NCI-H1694 (cell line): ENCODE results near the gene MED13L.
"Not testable (repeated sequence)": the region's sequence is repeated elsewhere in the genome, so short reads cannot be mapped to it uniquely, and the experiment has no call there.

Source experiments
- DNase-seq: peaks from one replicate; lab custom pipeline; 2025; lab: John Stamatoyannopoulos, UW

MED13L gene

GRCh38 chr12:116009805-116010204 lies 267.7 kb downstream of the MED13L start:
- no peak for DNase-seq

GRCh38 chr12:116006141-116006540 lies 271.4 kb downstream of the MED13L start:
- no peak for DNase-seq

GRCh38 chr12:116002890-116003536 lies 274.5 kb downstream of the MED13L start:
- DNase-seq, result no peak

GRCh38 chr12:116000252-116000651 lies 277.2 kb downstream of the MED13L start:
- DNase-seq, result no peak

- DNase-seq, result no peak
Measured at GRCh38 chr12:115999582-115999981, 277.9 kb downstream of the MED13L start.

GRCh38 chr12:115998794-115999478 lies 278.6 kb downstream of the MED13L start:
- DNase-seq, result no peak

- no peak for DNase-seq
Measured at GRCh38 chr12:115998119-115998633, 279.3 kb downstream of the MED13L start.

- no peak for DNase-seq
Measured at GRCh38 chr12:115993737-115994136, 283.8 kb downstream of the MED13L start.

GRCh38 chr12:115990241-115990640 lies 287.3 kb downstream of the MED13L start:
- no peak for DNase-seq

- no peak for DNase-seq
Measured at GRCh38 chr12:115988625-115989563, 288.6 kb downstream of the MED13L start.

- DNase-seq, result no peak
Measured at GRCh38 chr12:115988212-115988611, 289.3 kb downstream of the MED13L start.

- no peak for DNase-seq
Measured at GRCh38 chr12:115984616-115985015, 292.9 kb downstream of the MED13L start.

- DNase-seq, result no peak
Measured at GRCh38 chr12:115983226-115983798, 294.2 kb downstream of the MED13L start.

GRCh38 chr12:115980339-115980738 lies 297.2 kb downstream of the MED13L start:
- DNase-seq, result no peak

- no peak for DNase-seq
Measured at GRCh38 chr12:115979851-115980250, 297.6 kb downstream of the MED13L start.

GRCh38 chr12:115979351-115979750 lies 298.1 kb downstream of the MED13L start:
- DNase-seq, result no peak

GRCh38 chr12:115976829-115977228 lies 300.7 kb downstream of the MED13L start:
- DNase-seq, result not testable (repeated sequence)

GRCh38 chr12:115975411-115975810 lies 302.1 kb downstream of the MED13L start:
- DNase-seq, result no peak

- DNase-seq, result no peak
Measured at GRCh38 chr12:115973968-115974724, 303.3 kb downstream of the MED13L start.

GRCh38 chr12:115973066-115973465 lies 304.4 kb downstream of the MED13L start:
- DNase-seq, result no peak

GRCh38 chr12:115972241-115972640 lies 305.3 kb downstream of the MED13L start:
- no peak for DNase-seq
